IMR-90 (cell line): ENCODE measurements around the gene CGN. TPM values are rescaled to one million over a fixed set of nuclear protein-coding genes. Genes with fewer than 3 reads are reported as not detected.

ENCODE experiments used
- ATAC-seq: fragments of 200-7000 bp; cut with Tn5 transposase; 2 replicates; pipeline ENCODE4 v1.9.1; 2020; ENCODE audit warnings: low read depth, mild to moderate bottlenecking, moderate library complexity
- BruUV-seq: library from RNA; stranded (reverse); fragments of 400-500 nt; replicated peaks from 2 replicates; lab custom pipeline; 2021; lab: Mats Ljungman, UMichigan
- CTCF ChIA-PET: fragments of 300-600 bp; formaldehyde crosslinking; extraction: SDS; loops from one replicate; lab custom pipeline; 2021; ENCODE audit warnings: antibody characterized with exemption; lab: Yijun Ruan, JAX
- POLR2A ChIA-PET: fragments of 300-600 bp; sonication (Branson Sonifier 250); formaldehyde crosslinking; loops from one replicate; lab custom pipeline; 2022; ENCODE audit warnings: antibody characterized with exemption; ENCODE audit not compliant: unreplicated experiment; lab: Charles Lee
- DNase-seq: peaks from one replicate; pipeline ENCODE4 v3.0.0; 2013
- H2AFZ ChIP-seq: replicated peaks from 2 replicates; pipeline ENCODE3; 2013; ENCODE audit warnings: low read length, mild to moderate bottlenecking; ENCODE audit not compliant: poor library complexity
- H2AK5ac ChIP-seq: 2 replicates; pipeline ENCODE4 v1.6.1; 2013; ENCODE audit warnings: low read depth, low read length, inconsistent platforms
- H2AK9ac ChIP-seq: replicated peaks from 2 replicates; pipeline ENCODE3; 2013; ENCODE audit warnings: mild to moderate bottlenecking, low read depth, low read length, moderate library complexity; ENCODE audit not compliant: poor library complexity
- H2BK120ac ChIP-seq: 2 replicates; pipeline ENCODE4 v1.6.1; 2013; ENCODE audit warnings: low read depth, low read length, inconsistent platforms
- H2BK15ac ChIP-seq: 3 replicates; pipeline ENCODE4 v1.6.1; 2013; ENCODE audit warnings: low read depth, low read length, inconsistent platforms
- H2BK20ac ChIP-seq: 2 replicates; pipeline ENCODE4 v1.6.1; 2013; ENCODE audit warnings: low read depth, mild to moderate bottlenecking, inconsistent platforms, low read length, moderate library complexity
- H2BK5ac ChIP-seq: 2 replicates; pipeline ENCODE4 v1.6.1; 2013; ENCODE audit warnings: mild to moderate bottlenecking, low read depth, low read length, inconsistent platforms; ENCODE audit not compliant: poor library complexity, severe bottlenecking
- H3K14ac ChIP-seq: replicated peaks from 2 replicates; pipeline ENCODE4 v1.6.1; 2013; ENCODE audit warnings: low read depth, low read length, inconsistent platforms
- H3K18ac ChIP-seq: 2 replicates; pipeline ENCODE4 v1.6.1; 2013; ENCODE audit warnings: low read depth, low read length, control low read depth
- H3K23ac ChIP-seq: 2 replicates; pipeline ENCODE4 v1.6.1; 2013; ENCODE audit warnings: low read depth, low read length, inconsistent platforms
- H3K27ac ChIP-seq: 2 replicates; pipeline ENCODE4 v1.5.1; 2013; ENCODE audit warnings: mild to moderate bottlenecking, control low read depth, low read length; ENCODE audit not compliant: insufficient read depth
- H3K27me3 ChIP-seq: 2 replicates; pipeline ENCODE4 v1.6.1; 2013; ENCODE audit warnings: low read length; ENCODE audit not compliant: control insufficient read depth, insufficient read depth
- H3K36me3 ChIP-seq: 2 replicates; pipeline ENCODE4 v1.6.1; 2013; ENCODE audit warnings: low read length, mixed read lengths; ENCODE audit not compliant: control insufficient read depth, insufficient read depth
- H3K4ac ChIP-seq: 2 replicates; pipeline ENCODE4 v1.6.1; 2013; ENCODE audit warnings: low read depth, low read length, inconsistent platforms
- H3K4me1 ChIP-seq: 2 replicates; pipeline ENCODE4 v1.6.1; 2013; ENCODE audit warnings: low read length, mixed read lengths; ENCODE audit not compliant: control insufficient read depth, insufficient read depth
- H3K4me2 ChIP-seq: 2 replicates; pipeline ENCODE4 v1.6.1; 2013; ENCODE audit warnings: low read depth, mild to moderate bottlenecking, control low read depth, low read length, moderate library complexity
- H3K4me3 ChIP-seq: 2 replicates; pipeline ENCODE4 v1.5.1; 2013; ENCODE audit warnings: low read depth, mild to moderate bottlenecking, control low read depth, low read length, moderate library complexity; ENCODE audit not compliant: insufficient read depth
- H3K56ac ChIP-seq: 2 replicates; pipeline ENCODE4 v1.6.1; 2013; ENCODE audit warnings: low read length, inconsistent platforms; ENCODE audit not compliant: insufficient read depth; ENCODE audit errors: extremely low read depth
- H3K79me1 ChIP-seq, 2 experiments: 2 replicates each; pipeline ENCODE4 v1.6.1; 2013; ENCODE audit warnings: low read length in 2 of 2, inconsistent platforms in 1 of 2, low read depth in 1 of 2
- H3K9ac ChIP-seq: 2 replicates; pipeline ENCODE4 v1.6.1; 2013; ENCODE audit warnings: low read depth, low read length, control low read depth
- H3K9me1 ChIP-seq: 2 replicates; pipeline ENCODE4 v1.6.1; 2013; ENCODE audit warnings: low read length, inconsistent platforms; ENCODE audit not compliant: insufficient read depth
- H3K9me3 ChIP-seq: 2 replicates; pipeline ENCODE4 v1.6.1; 2013; ENCODE audit warnings: low read length; ENCODE audit not compliant: control insufficient read depth, insufficient read depth
- H4K20me1 ChIP-seq: 2 replicates; pipeline ENCODE4 v1.6.1; 2013; ENCODE audit warnings: low read length, inconsistent platforms; ENCODE audit not compliant: insufficient read depth
- H4K5ac ChIP-seq: 2 replicates; pipeline ENCODE4 v1.6.1; 2013; ENCODE audit warnings: mild to moderate bottlenecking, low read depth, low read length, control low read depth
- H4K8ac ChIP-seq, 2 experiments: 2 replicates each; pipeline ENCODE4 v1.6.1; 2013; ENCODE audit warnings: low read depth in 2 of 2, low read length in 2 of 2, control low read depth in 1 of 2, inconsistent platforms in 1 of 2
- H4K91ac ChIP-seq: 2 replicates; pipeline ENCODE4 v1.6.1; 2013; ENCODE audit warnings: low read depth, low read length, inconsistent platforms; ENCODE audit not compliant: insufficient read depth
- RFX5 ChIP-seq: IDR thresholded peaks from 2 replicates; pipeline ENCODE4 v1.8.0; 2012; ENCODE audit warnings: low read depth, mild to moderate bottlenecking, low read length, moderate library complexity
- WGBS, 2 experiments: methylation state at CpG; one replicate each; pipeline versions ENCODE4 v1.1.5 to v1.1.7; 2013; ENCODE audit warnings: missing lambda C conversion rate in 2 of 2; ENCODE audit not compliant: insufficient read length in 1 of 2; ENCODE audit errors: extremely low coverage in 2 of 2; 5-methylcytosine and 5-hydroxymethylcytosine counted together
- dilution Hi-C: fragments of 300-500 bp; cut with HindIII; formaldehyde crosslinking; loops from one replicate; pipeline ENCODE4 v1.14.3; 2018; ENCODE audit warnings: low sequenced_read_pairs; ENCODE audit not compliant: unreplicated experiment
- in situ Hi-C: fragments of 300-500 bp; cut with MboI; formaldehyde crosslinking; loops from 3 replicates; pipeline ENCODE4 v1.14.3; 2019; ENCODE audit warnings: low sequenced_read_pairs, inconsistent platforms, mixed read lengths
- intact Hi-C: fragments of 100-400 bp; cut with micrococcal nuclease; formaldehyde crosslinking; loops from 2 replicates; pipeline ENCODE4 v1.10.0; 2022
- polyA plus RNA-seq, 3 experiments: library from polyadenylated mRNA; depleted of rRNA; stranded (reverse); fragments of >200 nt; gene quantifications; 2 replicates each; pipeline ENCODE4 v1.2.3, GENCODE V29; 2012; ENCODE audit warnings: low replicate concordance in 1 of 3
- total RNA-seq: library from RNA; depleted of rRNA; stranded (reverse); fragments of >200 nt; gene quantifications from 2 replicates; pipeline ENCODE4 v1.2.3, GENCODE V29; 2012

CGN gene
- total and polyA plus RNA-seq, 2 of the 4 experiments (the other 2 are of a cell fraction) = 0.34 to 0.36 TPM

GRCh38 chr1:151545542-151545941 lies 34.4 kb downstream of the CGN start:
- no peak overlapping the region for H3K4me2 ChIP-seq
- no peak overlapping the region for H3K9ac ChIP-seq
- peaks cover 28% of the 10 kb centered on the region for H4K20me1 ChIP-seq
- in situ Hi-C loops = loop anchor here (10.0 kb wide), 1 partner anchor 449 kb away; the partner anchor contains the start of gene S100A10
- no peaks in the 10 kb centered on the region; the same call in 1 of the 2 replicates for H3K36me3 ChIP-seq
- peak overlapping the region; percentile 60; the same call in 1 of the 2 replicates for H2BK20ac ChIP-seq
- peaks cover 37% of the 10 kb centered on the region for H3K9me1 ChIP-seq
- 50% methylated on average over 1 of the region's 1 CpG; no CpG with 5 or more reads in 1 of the 2 experiments for WGBS, 2 experiments
- dilution Hi-C loops = no loop called here
- H4K91ac ChIP-seq = no peak overlapping the region
- BruUV-seq = no TSS peak
- H3K56ac ChIP-seq = no peak overlapping the region
- intact Hi-C loops = loop anchor here (10.0 kb wide), 2 partner anchors 221 to 289 kb away; partner anchors contain the start of genes C2CD4D, PI4KB and RORC
- no peak overlapping the region for H2BK5ac ChIP-seq
- H2AK9ac ChIP-seq = peak overlapping the region; percentile 22
- no peak overlapping the region for H3K4me3 ChIP-seq
- DNase-seq = no peak
- H3K23ac ChIP-seq = peak overlapping the region; percentile 79
- no peak for TF ChIP-seq RFX5
- H3K4ac ChIP-seq = peak overlapping the region; percentile 51; the same call in 1 of the 2 replicates
- H3K79me1 ChIP-seq = peaks cover 24 to 76% of the 10 kb centered on the region in 2 experiments
- H3K18ac ChIP-seq = peak overlapping the region; percentile 78
- H2BK120ac ChIP-seq = no peak overlapping the region
- POLR2A ChIA-PET = no interaction called here
- CTCF ChIA-PET = no interaction called here
- no peak overlapping the region for H2AFZ ChIP-seq
- H4K8ac ChIP-seq = no peak overlapping the region
- ATAC-seq = no peak
- no peak overlapping the region for H2BK15ac ChIP-seq
- peak overlapping the region; percentile 59 for H4K5ac ChIP-seq
- no peak overlapping the region for H3K14ac ChIP-seq
- H3K27me3 ChIP-seq = no peaks in the 10 kb centered on the region
- H3K27ac ChIP-seq = no peak overlapping the region
- peak overlapping the region; percentile 59; the same call in 1 of the 2 replicates for H2AK5ac ChIP-seq
- no peaks in the 10 kb centered on the region for H3K9me3 ChIP-seq
- peaks cover 31% of the 10 kb centered on the region for H3K4me1 ChIP-seq
